Fibroblast of lung (primary cell): ENCODE data around the gene CMIP.

Source experiments
- EZH2 ChIP-seq: IDR thresholded peaks from 2 replicates; pipeline ENCODE4 v1.5.1; 2012; ENCODE audit warnings: low read length, control low read depth, mild to moderate bottlenecking; ENCODE audit errors: missing control alignments
- TF ChIP-seq, protein P1 (sequence below), 2 donors: IDR thresholded peaks in 1 of 2; conservative IDR thresholded peaks in 1 of 2; 1 replicate in 1 of 2; 2 replicates in 1 of 2; pipeline ENCODE4 v1.5.1; 2011 to 2012; ENCODE audit warnings: low read length in 2 of 2, control low read depth in 1 of 2, inconsistent platforms in 1 of 2, low read depth in 1 of 2, mild to moderate bottlenecking in 1 of 2

DNA sequence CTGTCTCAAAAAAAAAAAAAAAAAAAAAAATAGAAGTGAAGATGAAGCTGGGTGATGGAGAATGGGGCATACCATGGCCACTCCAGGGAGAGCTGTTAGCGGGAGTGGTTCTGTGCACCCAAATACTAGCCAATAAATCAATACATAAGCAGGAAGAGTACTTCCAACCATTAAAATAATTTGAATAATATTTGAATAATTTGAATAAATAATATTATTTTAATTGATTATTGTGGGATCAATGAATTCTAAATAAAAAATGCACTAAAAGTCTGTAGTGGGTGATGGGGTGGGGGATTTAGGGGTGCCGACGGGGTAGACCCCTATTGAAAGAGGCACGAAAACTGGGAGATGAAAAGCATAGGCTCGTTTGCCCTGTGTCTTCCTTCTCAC lies 41.4 kb upstream of the CMIP start:
- TF ChIP-seq, protein P1, sequence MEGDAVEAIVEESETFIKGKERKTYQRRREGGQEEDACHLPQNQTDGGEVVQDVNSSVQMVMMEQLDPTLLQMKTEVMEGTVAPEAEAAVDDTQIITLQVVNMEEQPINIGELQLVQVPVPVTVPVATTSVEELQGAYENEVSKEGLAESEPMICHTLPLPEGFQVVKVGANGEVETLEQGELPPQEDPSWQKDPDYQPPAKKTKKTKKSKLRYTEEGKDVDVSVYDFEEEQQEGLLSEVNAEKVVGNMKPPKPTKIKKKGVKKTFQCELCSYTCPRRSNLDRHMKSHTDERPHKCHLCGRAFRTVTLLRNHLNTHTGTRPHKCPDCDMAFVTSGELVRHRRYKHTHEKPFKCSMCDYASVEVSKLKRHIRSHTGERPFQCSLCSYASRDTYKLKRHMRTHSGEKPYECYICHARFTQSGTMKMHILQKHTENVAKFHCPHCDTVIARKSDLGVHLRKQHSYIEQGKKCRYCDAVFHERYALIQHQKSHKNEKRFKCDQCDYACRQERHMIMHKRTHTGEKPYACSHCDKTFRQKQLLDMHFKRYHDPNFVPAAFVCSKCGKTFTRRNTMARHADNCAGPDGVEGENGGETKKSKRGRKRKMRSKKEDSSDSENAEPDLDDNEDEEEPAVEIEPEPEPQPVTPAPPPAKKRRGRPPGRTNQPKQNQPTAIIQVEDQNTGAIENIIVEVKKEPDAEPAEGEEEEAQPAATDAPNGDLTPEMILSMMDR (conservative IDR thresholded peaks at IDR 0.05 in 1 of 2, IDR thresholded peaks at IDR 0.05 in 1 of 2; ENCODE audit: low read depth in 1 of 2, low read length in 2 of 2): no peak
- no peak for TF ChIP-seq EZH2
